Measurements from ENCODE around the gene MPHOSPH8. TPM values are rescaled to one million over a fixed set of nuclear protein-coding genes. Genes with fewer than 3 reads are reported as not detected.

MPHOSPH8 gene
- total and polyA plus RNA-seq, 10 donors = 16.6 to 59.6 (median 42.2) TPM

DNA sequence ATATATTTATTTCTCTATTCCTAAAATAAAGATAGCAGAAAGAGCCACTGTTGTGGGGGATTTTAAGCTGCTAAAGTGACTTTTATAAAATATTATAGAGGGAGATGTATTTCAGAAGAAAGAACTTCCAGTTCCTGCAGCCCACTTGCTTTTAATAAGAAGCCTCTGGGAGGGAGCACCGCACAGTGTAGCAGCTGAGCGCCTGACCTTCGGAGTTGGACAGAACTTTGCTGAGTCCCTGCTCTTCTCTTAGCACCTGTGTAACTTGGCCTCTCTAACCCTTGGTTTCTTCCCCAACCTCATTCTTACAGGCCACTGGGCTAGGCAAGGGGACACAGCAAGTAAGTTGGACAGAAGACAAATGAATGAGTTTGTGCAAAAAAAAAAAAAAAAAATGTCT lies 37.4 kb upstream of the MPHOSPH8 start:
- 94 to 99% (median 95%) methylated on average over 3 of the region's 3 CpGs for WGBS, 5 donors
- Histone ChIP-seq H3K36me3 (no peaks in the 10 kb centered on the region), H3K9me3 (no peaks in the 10 kb centered on the region), H3K27me3 (replicated peaks in 1 of 7) (peaks cover 0 to 45% (median 1%) of the 10 kb centered on the region in 7 donors), H3K4me1 (no peaks in the 10 kb centered on the region), H3K4me3 (no peak overlapping the region), H3K27ac (no peak overlapping the region)
- no peak for DNase-seq
- TF ChIP-seq, protein P1, sequence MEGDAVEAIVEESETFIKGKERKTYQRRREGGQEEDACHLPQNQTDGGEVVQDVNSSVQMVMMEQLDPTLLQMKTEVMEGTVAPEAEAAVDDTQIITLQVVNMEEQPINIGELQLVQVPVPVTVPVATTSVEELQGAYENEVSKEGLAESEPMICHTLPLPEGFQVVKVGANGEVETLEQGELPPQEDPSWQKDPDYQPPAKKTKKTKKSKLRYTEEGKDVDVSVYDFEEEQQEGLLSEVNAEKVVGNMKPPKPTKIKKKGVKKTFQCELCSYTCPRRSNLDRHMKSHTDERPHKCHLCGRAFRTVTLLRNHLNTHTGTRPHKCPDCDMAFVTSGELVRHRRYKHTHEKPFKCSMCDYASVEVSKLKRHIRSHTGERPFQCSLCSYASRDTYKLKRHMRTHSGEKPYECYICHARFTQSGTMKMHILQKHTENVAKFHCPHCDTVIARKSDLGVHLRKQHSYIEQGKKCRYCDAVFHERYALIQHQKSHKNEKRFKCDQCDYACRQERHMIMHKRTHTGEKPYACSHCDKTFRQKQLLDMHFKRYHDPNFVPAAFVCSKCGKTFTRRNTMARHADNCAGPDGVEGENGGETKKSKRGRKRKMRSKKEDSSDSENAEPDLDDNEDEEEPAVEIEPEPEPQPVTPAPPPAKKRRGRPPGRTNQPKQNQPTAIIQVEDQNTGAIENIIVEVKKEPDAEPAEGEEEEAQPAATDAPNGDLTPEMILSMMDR (IDR thresholded peaks at IDR 0.05 in 8 of 11, conservative IDR thresholded peaks at IDR 0.05 in 3 of 11) = no peak
- no peak for TF ChIP-seq POLR2AphosphoS5 (IDR thresholded peaks at IDR 0.05)
- no peak for TF ChIP-seq POLR2A (IDR thresholded peaks at IDR 0.05)
- intact Hi-C loops (cut with DNase I; ENCODE audit: low total_unique reads) = no loop called here

DNA sequence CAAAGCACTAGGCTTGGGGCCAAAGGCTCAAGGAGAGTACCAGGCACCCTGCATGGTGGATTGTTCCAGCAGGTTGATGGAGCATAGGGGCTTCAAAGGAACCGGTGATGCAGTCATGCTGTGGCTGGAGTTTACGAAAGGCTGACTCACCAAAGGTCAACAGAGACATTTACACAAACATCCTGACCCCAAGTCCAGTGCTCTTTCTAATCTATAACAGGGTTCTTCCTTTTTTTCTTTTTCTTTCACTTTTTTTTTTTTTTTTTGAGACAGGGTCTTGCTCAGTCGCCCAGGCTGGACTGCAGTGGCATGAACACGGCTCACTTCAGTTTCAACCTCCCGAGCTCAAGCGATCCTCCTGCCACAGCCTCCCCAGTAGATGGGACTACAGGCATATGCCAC lies 36.5 kb upstream of the MPHOSPH8 start:
- Histone ChIP-seq H3K9me3 (no peaks in the 10 kb centered on the region), H3K4me1 (peaks cover 0 to 8% (median 6%) of the 10 kb centered on the region in 6 donors), H3K4me3 (no peak overlapping the region), H3K27me3 (replicated peaks in 1 of 7) (peaks cover 0 to 53% (median 10%) of the 10 kb centered on the region in 7 donors), H3K27ac (no peak overlapping the region), H3K36me3 (no peaks in the 10 kb centered on the region)
- no peak for DNase-seq
- WGBS, 5 donors = 75 to 87% (median 81%) methylated on average over 6 of the region's 6 CpGs
- TF ChIP-seq POLR2A (IDR thresholded peaks at IDR 0.05) (no peak), POLR2AphosphoS5 (IDR thresholded peaks at IDR 0.05) (no peak)
- TF ChIP-seq, protein P1 (IDR thresholded peaks at IDR 0.05 in 8 of 11, conservative IDR thresholded peaks at IDR 0.05 in 3 of 11) = no peak
- intact Hi-C loops (cut with DNase I; ENCODE audit: low total_unique reads) = no loop called here

GRCh38 chr13:19597523-19597922 lies 35.9 kb upstream of the MPHOSPH8 start:
- Histone ChIP-seq H3K27me3 (replicated peaks in 1 of 7) (peaks cover 0 to 59% (median 15%) of the 10 kb centered on the region in 7 donors), H3K27ac (no peak overlapping the region), H3K36me3 (no peaks in the 10 kb centered on the region), H3K4me1 (peaks cover 0 to 13% (median 12%) of the 10 kb centered on the region in 6 donors), H3K9me3 (no peaks in the 10 kb centered on the region), H3K4me3 (no peak overlapping the region)
- no peak for TF ChIP-seq POLR2AphosphoS5 (IDR thresholded peaks at IDR 0.05)
- no peak for DNase-seq
- intact Hi-C loops (cut with DNase I; ENCODE audit: low total_unique reads) = no loop called here
- 83 to 95% (median 87%) methylated on average over 5 of the region's 5 CpGs for WGBS, 5 donors

- Histone ChIP-seq H3K9me3 (peaks cover 0 to 13% (median 8%) of the 10 kb centered on the region in 8 donors), H3K27ac (no peak overlapping the region), H3K4me3 (peak overlapping the region; percentile 31 to 77 (median 52)), H3K4me1 (peaks cover 0 to 16% (median 13%) of the 10 kb centered on the region in 6 donors), H3K36me3 (no peaks in the 10 kb centered on the region), H3K27me3 (replicated peaks in 1 of 7) (peaks cover 0 to 62% (median 23%) of the 10 kb centered on the region in 7 donors)
- 2 to 11% (median 2%) methylated on average over 15 to 108 of the region's 108 CpGs for WGBS, 5 donors
- no peak for TF ChIP-seq POLR2A (IDR thresholded peaks at IDR 0.05)
- TF ChIP-seq, protein P1 (IDR thresholded peaks at IDR 0.05 in 8 of 11, conservative IDR thresholded peaks at IDR 0.05 in 3 of 11) = peak in 3 of 11 experiments; percentile 19 to 30 (median 28)
- no peak for TF ChIP-seq POLR2AphosphoS5 (IDR thresholded peaks at IDR 0.05)
- intact Hi-C loops (cut with DNase I; ENCODE audit: low total_unique reads) = no loop called here
- DNase-seq = peak; percentile 82
These were observed 31.4 kb upstream of the MPHOSPH8 start for GRCh38 chr13:19601749-19602725.

Data from spleen (tissue), 11 donors.